Common myeloid progenitor, CD34-positive (primary cell): ENCODE data around the gene CTAG2.

Experiments used
- CTCF ChIA-PET: fragments of 350-600 bp; sonication (Branson Sonifier 250); formaldehyde crosslinking; loops from one replicate; lab custom pipeline; 2021; ENCODE audit warnings: antibody characterized with exemption; lab: Charles Lee
- POLR2A ChIA-PET: fragments of 350-600 bp; sonication (Branson Sonifier 250); formaldehyde crosslinking; loops from one replicate; lab custom pipeline; 2021; ENCODE audit warnings: antibody characterized with exemption; lab: Charles Lee
- DNase-seq, 3 donors: peaks; one replicate each; pipeline versions ENCODE4 v3.0.0 to v3.0.0-alpha.2; 2013
- H3K27ac ChIP-seq, 2 experiments: 1 replicate in 1 of 2; 2 replicates in 1 of 2; pipeline ENCODE4 v1.7.0; 2013; ENCODE audit warnings: inconsistent platforms in 2 of 2, low read length in 2 of 2, mild to moderate bottlenecking in 2 of 2, low read depth in 1 of 2, moderate library complexity in 1 of 2; ENCODE audit not compliant: severe bottlenecking in 2 of 2, insufficient read depth in 1 of 2, poor library complexity in 1 of 2
- H3K27me3 ChIP-seq, 5 experiments: replicated peaks in 2 of 5; 1 replicate in 3 of 5; 2 replicates in 2 of 5; pipeline versions ENCODE4 v1.6.1 to v1.7.0; 2013; ENCODE audit warnings: low read length in 4 of 5, mild to moderate bottlenecking in 2 of 5, moderate library complexity in 2 of 5, inconsistent platforms in 1 of 5; ENCODE audit not compliant: insufficient read depth in 5 of 5, control insufficient read depth in 4 of 5
- H3K36me3 ChIP-seq, 4 experiments: 1 replicate in 2 of 4; 2 replicates in 2 of 4; pipeline versions ENCODE4 v1.6.1 to v1.7.0; 2013; ENCODE audit warnings: low read length in 3 of 4, control low read depth in 1 of 4, mild to moderate bottlenecking in 1 of 4; ENCODE audit not compliant: control insufficient read depth in 4 of 4, insufficient read depth in 4 of 4
- H3K4me1 ChIP-seq, 4 experiments: 1 replicate in 3 of 4; 2 replicates in 1 of 4; pipeline versions ENCODE4 v1.6.1 to v1.7.1; 2013; ENCODE audit warnings: low read length in 3 of 4, mild to moderate bottlenecking in 3 of 4, control low read depth in 1 of 4, inconsistent platforms in 1 of 4, moderate library complexity in 1 of 4; ENCODE audit not compliant: control insufficient read depth in 4 of 4, insufficient read depth in 4 of 4; ENCODE audit errors: control extremely low read depth in 1 of 4
- H3K4me3 ChIP-seq, 7 experiments: 1 replicate in 4 of 7; 2 replicates in 3 of 7; pipeline versions ENCODE4 v1.5.1 to v1.7.0; 2013; ENCODE audit warnings: mild to moderate bottlenecking in 7 of 7, low read length in 6 of 7, moderate library complexity in 6 of 7, inconsistent platforms in 2 of 7, low read depth in 2 of 7, control low read depth in 1 of 7; ENCODE audit not compliant: insufficient read depth in 4 of 7, control insufficient read depth in 1 of 7; ENCODE audit errors: extremely low read depth in 1 of 7
- H3K9me3 ChIP-seq, 5 experiments: 1 replicate in 4 of 5; 2 replicates in 1 of 5; pipeline versions ENCODE4 v1.6.1 to v1.7.1; 2013; ENCODE audit warnings: low read length in 4 of 5, mild to moderate bottlenecking in 2 of 5, inconsistent platforms in 1 of 5, low read depth in 1 of 5, moderate library complexity in 1 of 5; ENCODE audit not compliant: control insufficient read depth in 4 of 5, insufficient read depth in 2 of 5; ENCODE audit errors: control extremely low read depth in 1 of 5
- WGBS: methylation state at CpG from one replicate; pipeline ENCODE4 v1.1.5; 2013; ENCODE audit not compliant: insufficient coverage; 5-methylcytosine and 5-hydroxymethylcytosine counted together

CTAG2 gene

GRCh38 chrX:154655786-154656185 lies 2.4 kb upstream of the CTAG2 start:
- Histone ChIP-seq H3K4me3 (no peak overlapping the region), H3K9me3 (no peaks in the 10 kb centered on the region), H3K27ac (no peak overlapping the region), H3K4me1 (no peaks in the 10 kb centered on the region), H3K27me3 (peaks cover 0 to 3% (median 0%) of the 10 kb centered on the region in 5 experiments), H3K36me3 (no peaks in the 10 kb centered on the region)
- no peak for DNase-seq
- POLR2A ChIA-PET: no interaction called here
- WGBS: 95% methylated on average over 10 of the region's 11 CpGs
- CTCF ChIA-PET: no interaction called here

- CTCF ChIA-PET: no interaction called here
- DNase-seq: no peak
- POLR2A ChIA-PET: no interaction called here
- Histone ChIP-seq H3K27ac (no peak overlapping the region), H3K4me3 (no peak overlapping the region), H3K36me3 (no peaks in the 10 kb centered on the region), H3K27me3 (peaks cover 0 to 3% (median 0%) of the 10 kb centered on the region in 5 experiments), H3K9me3 (no peaks in the 10 kb centered on the region), H3K4me1 (no peaks in the 10 kb centered on the region)
- 95% methylated on average over 5 of the region's 6 CpGs for WGBS
Observed at GRCh38 chrX:154655346-154655745, 2.0 kb upstream of the CTAG2 start.

DNA sequence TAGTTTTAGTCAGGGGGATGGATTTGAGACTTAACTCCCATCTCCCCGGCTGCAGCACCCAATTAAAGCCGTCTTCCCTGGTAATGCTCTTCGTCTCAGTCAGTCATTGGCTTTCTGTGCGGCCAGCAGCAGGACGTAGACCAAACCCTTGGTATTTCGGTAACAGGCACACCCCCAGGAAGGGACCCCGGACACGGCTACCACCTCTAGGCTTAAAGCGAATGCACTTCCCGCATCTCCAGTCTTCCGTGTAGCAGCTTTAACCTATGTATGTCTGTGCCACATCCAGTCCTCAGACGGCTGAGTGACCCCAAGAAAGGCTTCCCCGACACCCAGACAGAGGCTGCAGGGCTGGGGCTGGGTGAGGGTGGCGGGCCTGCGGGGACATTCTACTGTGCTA lies 1.5 kb upstream of the CTAG2 start:
- H3K36me3 ChIP-seq: no peaks in the 10 kb centered on the region
- H3K27ac ChIP-seq: no peak overlapping the region
- H3K27me3 ChIP-seq: peaks cover 0 to 3% (median 0%) of the 10 kb centered on the region in 5 experiments
- 91% methylated on average over 10 of the region's 15 CpGs for WGBS
- H3K4me3 ChIP-seq: no peak overlapping the region
- CTCF ChIA-PET: no interaction called here
- no peaks in the 10 kb centered on the region for H3K9me3 ChIP-seq
- DNase-seq: no peak
- POLR2A ChIA-PET: no interaction called here
- peaks cover 0 to 4% (median 2%) of the 10 kb centered on the region in 4 experiments for H3K4me1 ChIP-seq

DNA sequence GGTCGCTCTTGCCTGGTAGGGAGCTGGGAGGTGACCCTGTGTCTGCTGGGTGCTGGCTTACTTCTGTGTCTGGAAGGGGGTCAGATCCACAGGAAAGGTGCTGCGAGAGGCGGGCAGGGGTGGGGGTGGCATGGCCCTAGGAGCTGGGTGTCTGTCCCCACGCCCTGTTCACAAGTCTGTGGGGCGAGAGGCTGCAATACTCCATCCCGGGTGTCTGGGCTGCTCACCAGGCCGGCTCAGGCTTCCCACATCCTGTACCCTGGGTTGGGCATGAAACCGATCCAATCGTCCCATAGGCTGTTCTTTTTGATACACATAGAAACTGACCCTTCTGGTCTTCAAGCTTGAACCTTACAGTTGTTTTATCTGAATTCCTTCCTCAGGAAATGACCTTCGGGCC lies 993 bp upstream of the CTAG2 start:
- H3K27me3 ChIP-seq: no peaks in the 10 kb centered on the region
- 94% methylated on average over 10 of the region's 10 CpGs for WGBS
- no peak for DNase-seq
- POLR2A ChIA-PET: no interaction called here
- no peaks in the 10 kb centered on the region for H3K36me3 ChIP-seq
- H3K4me3 ChIP-seq: no peak overlapping the region
- H3K27ac ChIP-seq: no peak overlapping the region
- H3K9me3 ChIP-seq: no peaks in the 10 kb centered on the region
- H3K4me1 ChIP-seq: peaks cover 0 to 4% (median 2%) of the 10 kb centered on the region in 4 experiments
- CTCF ChIA-PET: no interaction called here

- no peak overlapping the region for H3K4me3 ChIP-seq
- no peaks in the 10 kb centered on the region for H3K27me3 ChIP-seq
- no peak overlapping the region for H3K27ac ChIP-seq
- ChIA-PET CTCF (no interaction called here), POLR2A (no interaction called here)
- peaks cover 0 to 4% (median 3%) of the 10 kb centered on the region in 4 experiments for H3K4me1 ChIP-seq
- no peaks in the 10 kb centered on the region for H3K36me3 ChIP-seq
- H3K9me3 ChIP-seq: no peaks in the 10 kb centered on the region
- WGBS: 78% methylated on average over 3 of the region's 23 CpGs
- DNase-seq: no peak
Observed at GRCh38 chrX:154653048-154653401, 354 bp downstream of the CTAG2 start.

- Histone ChIP-seq H3K27me3 (no peaks in the 10 kb centered on the region), H3K4me1 (peaks cover 0 to 4% (median 3%) of the 10 kb centered on the region in 4 experiments), H3K27ac (no peak overlapping the region), H3K4me3 (no peak overlapping the region), H3K9me3 (no peaks in the 10 kb centered on the region), H3K36me3 (no peaks in the 10 kb centered on the region)
- 89% methylated on average over 25 of the region's 30 CpGs for whole genome bisulfite sequencing
- no peak for DNase-seq
- CTCF ChIA-PET: no interaction called here
- POLR2A ChIA-PET: no interaction called here
Observed at GRCh38 chrX:154652311-154653047, 900 bp downstream of the CTAG2 start.

- 32% methylated on average over 7 of the region's 13 CpGs for WGBS
- Histone ChIP-seq H3K9me3 (no peaks in the 10 kb centered on the region), H3K27me3 (no peaks in the 10 kb centered on the region), H3K4me1 (peaks cover 0 to 4% (median 3%) of the 10 kb centered on the region in 4 experiments), H3K4me3 (no peak overlapping the region), H3K27ac (no peak overlapping the region), H3K36me3 (no peaks in the 10 kb centered on the region)
- ChIA-PET POLR2A (no interaction called here), CTCF (no interaction called here)
- DNase-seq: no peak
Observed at GRCh38 chrX:154650221-154650510, 3.2 kb downstream of the CTAG2 start.
